Measurements from ENCODE around the gene RUSC2.
"Not testable (repeated sequence)": the region's sequence is repeated elsewhere in the genome, so short reads cannot be mapped to it uniquely, and the experiment has no call there.

Gene RUSC2

GRCh38 chr9:35522187-35522586 lies 32.3 kb downstream of the RUSC2 start:
- no peak for DNase-seq

- DNase-seq, result no peak
These were observed 32.8 kb downstream of the RUSC2 start for GRCh38 chr9:35522700-35523099.

- not testable (repeated sequence) for DNase-seq
These were observed 33.6 kb downstream of the RUSC2 start for GRCh38 chr9:35523556-35523955.

DNA sequence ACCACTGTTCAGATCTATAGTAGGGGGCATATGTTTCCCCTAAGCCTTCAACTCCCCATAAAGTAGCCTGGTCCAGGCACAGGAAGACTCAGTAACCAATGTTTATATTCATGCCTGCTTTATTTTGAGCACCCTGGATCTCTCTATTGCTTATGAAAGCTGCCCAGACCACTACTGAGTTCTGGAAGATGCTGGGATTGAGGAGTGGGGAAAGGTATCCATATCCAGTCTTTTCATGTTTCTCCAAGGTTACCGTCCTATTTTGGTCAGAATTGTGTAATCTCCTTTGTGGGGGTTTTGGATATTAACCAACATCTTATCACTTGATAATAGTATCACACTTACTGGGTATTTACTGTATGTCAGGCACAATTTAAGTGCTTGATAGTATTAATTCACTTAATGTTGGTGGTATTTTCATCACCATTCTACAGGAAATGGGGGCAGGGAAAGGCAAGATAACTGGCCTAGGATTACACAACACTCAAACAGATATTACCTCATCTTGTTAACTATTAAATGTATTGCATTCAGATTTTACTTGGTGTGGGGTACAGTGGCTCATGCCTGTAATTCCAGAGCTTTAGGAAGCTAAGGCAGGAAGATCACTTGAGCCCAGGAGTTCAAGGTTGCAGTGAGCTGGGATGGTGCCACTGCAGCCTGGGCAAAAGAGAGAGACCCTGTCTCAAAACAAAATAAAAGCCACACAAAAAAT lies 36.3 kb downstream of the RUSC2 start:
- no peak for DNase-seq

DNA sequence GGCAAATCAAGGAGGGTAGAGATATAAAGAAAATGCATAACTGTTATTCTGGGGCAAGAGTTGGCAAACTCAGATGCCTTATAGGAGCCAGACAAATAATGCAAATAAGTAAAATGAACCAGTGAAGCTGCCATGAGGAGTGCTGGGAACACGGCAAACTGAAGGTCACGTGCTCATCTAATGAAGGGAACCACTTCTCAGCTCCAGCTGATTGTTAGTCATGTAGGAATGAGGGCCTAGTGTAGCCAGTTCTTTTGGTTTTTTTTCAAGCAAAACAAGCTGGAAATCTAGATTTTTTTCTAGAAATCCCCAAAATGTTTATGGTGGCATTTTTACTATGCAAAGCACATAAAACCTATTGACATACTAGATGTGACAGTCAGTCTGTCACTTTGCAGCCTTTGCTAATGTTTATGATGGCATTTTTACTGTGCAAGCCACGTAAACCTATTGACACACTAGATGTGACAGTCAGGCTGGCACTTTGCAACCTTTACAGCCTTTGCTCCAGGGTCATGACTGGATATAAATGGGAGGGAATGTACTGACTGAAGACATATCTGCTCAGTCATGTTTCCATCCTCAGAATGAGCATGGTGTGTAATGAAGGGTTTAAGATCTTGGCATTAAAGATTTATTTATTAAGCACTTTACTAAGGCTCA lies 39.4 kb downstream of the RUSC2 start:
- no peak for DNase-seq

- no peak for DNase-seq
These were observed 43.5 kb downstream of the RUSC2 start for GRCh38 chr9:35533398-35533797.

DNA sequence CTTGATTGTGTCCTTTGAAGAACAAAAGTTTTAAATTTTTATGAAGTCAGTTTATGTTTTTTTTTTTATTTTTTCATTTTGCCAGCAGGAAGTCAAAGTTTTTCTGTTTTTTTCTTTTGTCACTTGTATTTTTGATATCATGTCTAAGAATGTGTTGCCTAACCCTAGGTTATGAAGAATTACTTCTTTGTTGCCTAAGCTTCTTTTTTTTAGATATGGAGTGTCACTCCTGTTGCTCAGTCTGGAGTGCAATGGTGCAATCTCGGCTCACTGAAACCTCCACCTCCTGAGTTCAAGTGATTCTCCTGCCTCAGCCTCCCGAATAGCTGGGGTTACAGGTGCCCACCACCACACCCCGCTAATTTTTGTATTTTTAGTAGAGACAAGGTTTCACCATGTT lies 45.0 kb downstream of the RUSC2 start:
- DNase-seq, result not testable (repeated sequence)

GRCh38 chr9:35537913-35538312 lies 48.0 kb downstream of the RUSC2 start:
- DNase-seq, result no peak

DNA sequence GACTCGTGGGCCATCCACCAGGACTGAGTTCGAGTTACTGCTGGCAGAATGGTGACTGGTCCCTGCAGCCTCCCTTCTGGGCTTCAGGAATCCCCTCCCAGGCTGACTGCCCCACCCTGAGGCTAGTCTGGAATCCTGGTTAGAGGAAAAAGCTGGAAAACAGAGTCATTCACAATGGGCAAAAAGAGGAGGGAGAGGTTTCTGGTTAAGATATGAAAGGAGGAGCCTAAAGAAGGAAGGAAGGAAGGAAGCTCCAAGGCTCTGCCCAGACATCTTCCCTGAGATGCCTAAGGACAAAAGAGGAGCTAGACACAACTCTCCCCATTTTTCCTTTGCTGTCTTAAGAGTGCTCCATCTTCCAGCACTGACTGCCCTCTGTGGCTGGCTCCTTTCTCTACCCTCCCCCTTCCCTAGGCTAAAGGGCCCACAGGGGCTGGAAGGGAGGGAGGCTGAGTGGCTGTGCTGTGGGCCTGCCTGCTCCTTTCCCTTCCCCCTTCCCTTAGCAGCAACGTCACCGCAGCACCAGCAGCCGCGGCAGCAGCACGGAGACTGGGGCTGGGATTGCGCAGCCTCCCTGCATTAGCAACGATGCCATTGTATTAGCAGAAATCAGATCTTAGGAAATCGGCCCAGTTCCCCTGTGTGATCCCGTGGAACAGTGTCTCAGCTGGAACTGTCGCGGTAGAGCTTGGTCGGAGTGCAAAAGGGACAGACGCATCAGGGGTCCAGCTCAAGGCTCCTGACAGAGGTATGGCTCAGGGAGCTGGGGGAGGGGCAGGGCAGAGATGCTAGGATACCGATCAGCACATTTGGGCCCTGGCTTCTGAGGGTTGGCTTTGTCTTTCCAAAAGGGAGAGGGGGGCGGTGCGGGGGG lies 48.7 kb downstream of the RUSC2 start:
- DNase-seq, result peak; percentile 34
